GM13977 (cell line): ENCODE measurements around the gene ERICH6B.

Experiments used
- DNase-seq: peaks from one replicate; pipeline ENCODE4 v3.0.0; 2012; ENCODE audit warnings: low spot score
- in situ Hi-C: fragments of 300-500 bp; cut with MboI; formaldehyde crosslinking; loops from one replicate; pipeline ENCODE4 v1.12.0; 2022; ENCODE audit warnings: low sequenced_read_pairs, low pct_unique_long_range_greater_than_20kb, mixed read lengths, inconsistent platforms; ENCODE audit not compliant: unreplicated experiment
- TF ChIP-seq, protein P1 (sequence below): IDR thresholded peaks from 2 replicates; pipeline ENCODE4 v1.5.1; 2012; ENCODE audit warnings: mild to moderate bottlenecking, control low read depth; ENCODE audit not compliant: insufficient read depth; ENCODE audit errors: extremely low read depth, missing control alignments

ERICH6B gene

DNA sequence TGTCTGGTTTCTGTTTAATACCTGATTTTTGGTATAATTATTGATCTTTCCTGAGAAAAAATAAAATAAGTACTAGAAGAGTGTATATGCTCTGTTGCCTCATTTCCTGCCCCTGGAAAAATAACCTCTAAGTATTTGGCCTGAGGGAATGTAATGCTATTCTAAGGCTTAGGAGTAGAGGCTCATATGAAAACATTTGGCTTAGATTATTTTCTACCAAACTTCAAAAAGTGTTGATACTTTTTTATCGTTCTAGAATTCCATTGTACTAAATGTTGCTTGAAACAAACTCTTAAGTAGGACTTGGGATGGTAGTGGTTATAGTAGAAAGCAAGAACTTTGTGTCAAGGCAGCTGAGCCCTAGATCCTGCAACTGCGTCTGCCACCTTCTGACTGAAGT lies 93.0 kb downstream of the ERICH6B start:
- DNase-seq, result no peak
- in situ Hi-C loops, result loop anchor here (25.0 kb wide), 1 partner anchor 190 kb away; the partner anchor contains the start of gene CBY2
- TF ChIP-seq, protein P1, sequence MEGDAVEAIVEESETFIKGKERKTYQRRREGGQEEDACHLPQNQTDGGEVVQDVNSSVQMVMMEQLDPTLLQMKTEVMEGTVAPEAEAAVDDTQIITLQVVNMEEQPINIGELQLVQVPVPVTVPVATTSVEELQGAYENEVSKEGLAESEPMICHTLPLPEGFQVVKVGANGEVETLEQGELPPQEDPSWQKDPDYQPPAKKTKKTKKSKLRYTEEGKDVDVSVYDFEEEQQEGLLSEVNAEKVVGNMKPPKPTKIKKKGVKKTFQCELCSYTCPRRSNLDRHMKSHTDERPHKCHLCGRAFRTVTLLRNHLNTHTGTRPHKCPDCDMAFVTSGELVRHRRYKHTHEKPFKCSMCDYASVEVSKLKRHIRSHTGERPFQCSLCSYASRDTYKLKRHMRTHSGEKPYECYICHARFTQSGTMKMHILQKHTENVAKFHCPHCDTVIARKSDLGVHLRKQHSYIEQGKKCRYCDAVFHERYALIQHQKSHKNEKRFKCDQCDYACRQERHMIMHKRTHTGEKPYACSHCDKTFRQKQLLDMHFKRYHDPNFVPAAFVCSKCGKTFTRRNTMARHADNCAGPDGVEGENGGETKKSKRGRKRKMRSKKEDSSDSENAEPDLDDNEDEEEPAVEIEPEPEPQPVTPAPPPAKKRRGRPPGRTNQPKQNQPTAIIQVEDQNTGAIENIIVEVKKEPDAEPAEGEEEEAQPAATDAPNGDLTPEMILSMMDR, result no peak

DNA sequence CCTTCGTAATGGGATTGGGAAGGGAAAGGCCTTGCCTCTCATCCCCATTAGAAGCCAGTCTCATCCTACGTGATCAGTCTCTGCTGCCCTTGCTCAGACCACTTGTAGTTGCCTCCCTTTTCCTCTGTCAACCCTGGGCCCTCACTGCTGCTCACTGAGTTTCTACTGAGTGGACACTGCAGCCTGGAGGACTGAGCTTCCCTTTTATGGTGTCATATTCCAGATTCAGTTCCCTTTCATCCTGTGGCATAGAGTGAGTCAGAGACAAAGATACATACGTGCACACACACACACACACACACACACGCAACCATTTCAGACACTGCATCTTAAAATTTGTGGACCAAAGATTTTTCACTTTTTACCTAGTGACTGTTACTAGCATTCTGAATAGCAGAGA lies 94.2 kb downstream of the ERICH6B start:
- in situ Hi-C loops, result loop anchor here (25.0 kb wide), 1 partner anchor 191 kb away; the partner anchor contains the start of gene CBY2
- TF ChIP-seq, protein P1, result no peak

DNA sequence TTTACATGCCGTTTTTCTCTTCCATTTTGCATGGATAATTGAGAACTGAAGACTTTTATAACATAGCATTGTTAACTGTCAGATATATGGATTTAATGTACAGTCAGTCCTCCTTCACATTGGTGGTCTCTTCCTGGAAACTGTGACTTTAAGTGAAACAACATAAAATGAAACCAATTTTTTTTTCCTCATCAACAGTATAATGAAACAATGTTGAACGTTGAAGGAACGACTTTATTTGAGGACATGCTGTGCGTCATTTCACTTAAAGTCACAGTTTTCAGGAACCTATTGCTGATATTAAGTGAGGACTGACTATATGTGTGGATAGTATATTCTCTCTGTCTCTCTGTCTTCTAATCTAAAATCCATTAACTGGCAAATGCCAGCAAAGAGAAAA lies 96.0 kb downstream of the ERICH6B start:
- in situ Hi-C loops, result loop anchor here (25.0 kb wide), 1 partner anchor 193 kb away; the partner anchor contains the start of gene CBY2
- TF ChIP-seq, protein P1, result no peak
- DNase-seq, result no peak

More for the DNA sequence above, 94.2 kb downstream of the ERICH6B start:
- no peak for DNase-seq

DNA sequence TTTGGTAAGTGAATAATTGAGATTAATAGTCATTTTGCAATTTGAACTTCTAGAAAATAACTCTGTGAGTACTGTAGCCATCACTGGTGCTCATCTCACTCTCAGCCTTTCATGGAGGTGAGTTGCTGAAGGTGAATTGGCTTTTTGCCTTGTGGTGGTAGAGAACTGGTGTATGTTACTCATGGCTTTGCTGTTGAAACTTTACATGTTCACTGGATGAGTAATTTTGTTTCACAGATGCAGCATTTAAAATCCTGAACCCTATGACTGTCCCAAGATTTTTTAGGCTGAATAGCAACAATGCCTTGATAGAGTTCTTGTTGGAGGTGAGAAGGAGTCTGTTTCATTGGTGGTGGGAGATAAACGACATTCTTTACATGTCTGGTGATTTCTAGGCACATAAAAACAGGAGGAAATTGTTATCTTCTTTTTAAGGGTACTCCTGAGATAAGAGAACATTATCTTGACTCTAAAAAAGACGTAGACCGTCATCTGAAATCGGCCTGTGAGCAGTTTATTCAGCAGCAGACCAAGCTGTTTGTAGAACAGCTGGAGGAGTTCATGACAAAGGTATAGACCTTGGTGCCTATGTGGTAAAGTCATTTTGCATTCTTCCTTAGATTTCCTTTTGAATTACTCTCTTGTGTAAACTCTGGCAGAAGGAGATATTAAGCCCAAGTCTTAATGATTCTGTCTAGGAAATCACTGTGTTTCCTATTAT lies 96.9 kb downstream of the ERICH6B start:
- DNase-seq, result no peak
- TF ChIP-seq, protein P1, result no peak
- in situ Hi-C loops, result loop anchor here (25.0 kb wide), 1 partner anchor 194 kb away; the partner anchor contains the start of gene CBY2

DNA sequence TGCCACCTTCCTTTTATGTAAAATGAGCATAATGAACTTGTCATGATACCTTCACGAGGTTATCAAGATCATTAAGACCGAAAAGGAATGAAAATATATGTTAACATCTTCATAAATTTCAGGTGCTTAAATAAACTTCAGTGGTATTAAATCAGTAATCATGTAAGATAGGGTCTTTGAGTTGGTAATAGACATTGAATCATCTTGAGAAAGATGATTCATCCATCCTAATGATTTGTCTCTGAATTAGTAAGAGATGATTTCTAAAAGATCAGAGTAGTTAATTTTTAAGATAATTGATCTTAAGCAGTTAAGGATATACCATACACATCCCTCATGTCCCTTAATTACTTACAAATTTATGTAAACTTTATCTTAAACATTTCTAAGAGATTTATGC lies 98.8 kb downstream of the ERICH6B start:
- no peak for DNase-seq
- in situ Hi-C loops, result loop anchor here (25.0 kb wide), 1 partner anchor 196 kb away; the partner anchor contains the start of gene CBY2
- TF ChIP-seq, protein P1, result no peak

DNA sequence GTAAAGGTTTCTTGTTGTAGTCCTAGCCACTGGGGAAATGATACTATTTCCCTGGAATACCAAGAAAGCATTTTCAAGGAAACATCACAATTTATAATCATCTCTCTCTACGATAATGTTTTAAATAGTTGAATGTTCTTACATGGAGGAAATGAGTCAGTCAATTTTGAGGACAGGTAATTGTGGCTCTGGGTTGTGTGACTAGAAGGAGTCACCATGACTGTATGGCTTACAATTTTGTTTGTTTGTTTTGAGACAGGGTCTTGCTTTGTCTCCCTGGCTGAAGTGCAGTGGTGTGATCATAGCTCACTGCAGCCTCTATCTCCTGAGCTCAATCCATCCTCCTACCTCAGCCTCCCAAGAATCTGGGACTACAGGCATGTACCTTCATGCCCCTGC lies 103.4 kb downstream of the ERICH6B start:
- in situ Hi-C loops, result loop anchor here (25.0 kb wide), 1 partner anchor 200 kb away; the partner anchor contains the start of gene CBY2
- DNase-seq, result no peak
- TF ChIP-seq, protein P1, result no peak
